A172 (cell line): ENCODE measurements around the gene CCL16. TPM values are rescaled to one million over a fixed set of nuclear protein-coding genes. Genes with fewer than 3 reads are reported as not detected.

ENCODE experiments used
- DNase-seq: peaks from one replicate; pipeline ENCODE4 v3.0.0-alpha.2; 2015; ENCODE audit warnings: low spot score
- total RNA-seq: library from RNA; depleted of rRNA; stranded (reverse); fragments of >200 nt; shearing (Covaris generic); gene quantifications from 2 replicates; pipeline ENCODE4 v1.2.3, GENCODE V29; 2014

CCL16 gene
- total RNA-seq, 1 experiment from 2014 or later = not detected

- DNase-seq = no peak
These were observed 5.3 kb upstream of the CCL16 start, which contains the start of gene CCL14 for GRCh38 chr17:35986643-35987042. Gene CCL14, minus strand, starts transcription at chr17:35986729. Its CDS starts 80 bp downstream, at chr17:35986649.

GRCh38 chr17:35984140-35984539 is 2.8 kb upstream of the CCL16 start:
- DNase-seq = no peak

- DNase-seq = no peak
These were observed 1.3 kb upstream of the CCL16 start for GRCh38 chr17:35982409-35983191.

- DNase-seq = no peak
These were observed 622 bp upstream of the CCL16 start for GRCh38 chr17:35981908-35982330.

GRCh38 chr17:35978346-35978745 is 3.0 kb downstream of the CCL16 start:
- DNase-seq = no peak

- no peak for DNase-seq
These were observed 3.8 kb downstream of the CCL16 start for GRCh38 chr17:35977509-35977908.

- DNase-seq = no peak
These were observed 7.7 kb downstream of the CCL16 start for GRCh38 chr17:35973333-35974260.

- DNase-seq = no peak
These were observed 8.4 kb downstream of the CCL16 start for GRCh38 chr17:35972945-35973332.

GRCh38 chr17:35972535-35972934 is 8.8 kb downstream of the CCL16 start:
- DNase-seq = no peak

GRCh38 chr17:35972066-35972465 is 9.2 kb downstream of the CCL16 start:
- no peak for DNase-seq

GRCh38 chr17:35969558-35970380 is 11.5 kb downstream of the CCL16 start:
- DNase-seq = peak; percentile 71

- no peak for DNase-seq
These were observed 12.7 kb downstream of the CCL16 start for GRCh38 chr17:35968520-35969054.

- DNase-seq = no peak
These were observed 16.0 kb downstream of the CCL16 start for GRCh38 chr17:35965272-35965671.

- DNase-seq = no peak
These were observed 17.6 kb downstream of the CCL16 start for GRCh38 chr17:35963663-35964062.

- DNase-seq = no peak
These were observed 27.6 kb downstream of the CCL16 start for GRCh38 chr17:35953720-35954119.

- DNase-seq = no peak
These were observed 31.9 kb downstream of the CCL16 start for GRCh38 chr17:35949401-35949800.

- DNase-seq = no peak
These were observed 33.2 kb downstream of the CCL16 start for GRCh38 chr17:35948092-35948491.

GRCh38 chr17:35947156-35947585 is 34.1 kb downstream of the CCL16 start:
- peak; percentile 72 for DNase-seq

- DNase-seq = peak; percentile 25
These were observed 37.1 kb downstream of the CCL16 start for GRCh38 chr17:35944151-35944550.

- no peak for DNase-seq
These were observed 37.8 kb downstream of the CCL16 start, which contains the start of gene LYZL6 for GRCh38 chr17:35943537-35943936. Gene LYZL6, minus strand, starts transcription at chr17:35943713. Its CDS starts 4,357 bp downstream, at chr17:35939356.

- DNase-seq = no peak
These were observed 38.6 kb downstream of the CCL16 start for GRCh38 chr17:35942588-35943186.
